HG03432 (cell line): ENCODE results near the gene ZNF433.
"Not testable (repeated sequence)": the region's sequence is repeated elsewhere in the genome, so short reads cannot be mapped to it uniquely, and the experiment has no call there.

Experiments
- ATAC-seq: cut with Tn5 transposase; IDR thresholded peaks from one replicate; pipeline ENCODE4 v1.9.1; 2021; ENCODE audit warnings: mild to moderate bottlenecking, moderate library complexity; ENCODE audit not compliant: unreplicated experiment

Gene ZNF433

DNA sequence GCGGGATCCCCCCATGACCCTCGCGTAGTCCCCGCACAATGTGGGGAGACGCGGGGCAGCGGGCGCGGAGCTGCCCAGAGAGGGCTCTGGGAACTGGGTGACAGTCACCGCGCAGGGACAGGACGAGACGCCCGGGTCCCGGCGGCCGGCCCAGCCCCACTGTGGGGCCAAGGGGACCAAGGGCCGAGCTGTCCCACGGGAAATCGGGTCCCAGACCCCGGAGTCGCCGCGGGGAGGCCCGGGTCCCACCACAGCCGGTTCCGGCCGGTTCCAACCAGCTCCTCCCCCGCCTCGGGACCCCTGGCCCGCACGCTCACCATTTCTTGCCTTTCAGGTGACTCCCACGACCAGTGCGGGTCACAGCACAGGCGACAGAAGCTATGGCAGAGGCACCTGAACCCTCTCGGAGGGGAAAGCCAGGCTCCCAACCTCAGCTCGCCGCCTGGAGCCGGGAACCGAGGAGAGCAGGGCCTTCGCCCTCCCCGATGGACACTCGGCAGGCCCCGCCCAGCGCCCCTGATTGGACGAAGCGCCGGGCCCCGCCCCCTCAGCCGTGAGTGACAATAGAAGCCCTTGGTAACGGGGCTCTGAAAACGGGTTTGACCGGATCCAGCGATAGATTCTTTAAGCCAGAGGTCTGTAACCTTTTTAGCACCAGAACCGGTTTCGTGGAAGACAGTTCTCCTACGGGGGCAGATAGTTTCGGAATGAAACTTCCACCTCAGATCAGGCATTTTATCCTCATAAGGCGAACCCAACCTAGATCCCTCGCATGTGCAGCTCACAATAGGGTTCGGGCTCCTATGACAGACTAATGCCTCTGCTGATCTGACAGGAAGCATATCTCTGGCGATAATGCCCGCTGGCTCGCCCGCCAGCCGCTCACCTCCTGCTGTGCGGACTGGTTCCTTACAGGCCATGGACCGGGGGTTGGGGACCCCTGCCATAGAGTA lies at the start of gene ZNF433:
Gene ZNF433 (minus strand): TSS at position 460 of the 953 bp plus-strand sequence. CDS start 140 bp downstream, at position 320.
- ATAC-seq, result peak; percentile 89

GRCh38 chr19:12083336-12083735 lies 47.9 kb upstream of the ZNF433 start:
- ATAC-seq, result not testable (repeated sequence)

GRCh38 chr19:12077375-12077774 lies 41.9 kb upstream of the ZNF433 start:
- ATAC-seq, result no peak

DNA sequence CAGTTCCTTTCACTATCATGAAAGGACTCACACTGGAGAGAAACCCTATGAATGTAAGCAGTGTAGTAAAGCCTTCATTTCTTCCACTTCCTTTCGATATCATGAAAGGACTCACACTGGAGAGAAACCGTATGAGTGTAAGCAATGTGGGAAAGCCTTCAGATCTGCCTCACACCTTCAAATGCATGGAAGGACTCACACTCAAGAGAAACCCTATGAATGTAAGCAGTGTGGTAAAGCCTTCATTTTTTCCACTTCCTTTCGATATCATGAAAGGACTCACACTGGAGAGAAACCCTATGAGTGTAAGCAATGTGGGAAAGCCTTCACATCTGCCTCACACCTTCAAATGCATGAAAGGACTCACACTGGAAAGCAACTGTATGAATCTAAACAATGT lies 40.9 kb upstream of the ZNF433 start:
- not testable (repeated sequence) for ATAC-seq

DNA sequence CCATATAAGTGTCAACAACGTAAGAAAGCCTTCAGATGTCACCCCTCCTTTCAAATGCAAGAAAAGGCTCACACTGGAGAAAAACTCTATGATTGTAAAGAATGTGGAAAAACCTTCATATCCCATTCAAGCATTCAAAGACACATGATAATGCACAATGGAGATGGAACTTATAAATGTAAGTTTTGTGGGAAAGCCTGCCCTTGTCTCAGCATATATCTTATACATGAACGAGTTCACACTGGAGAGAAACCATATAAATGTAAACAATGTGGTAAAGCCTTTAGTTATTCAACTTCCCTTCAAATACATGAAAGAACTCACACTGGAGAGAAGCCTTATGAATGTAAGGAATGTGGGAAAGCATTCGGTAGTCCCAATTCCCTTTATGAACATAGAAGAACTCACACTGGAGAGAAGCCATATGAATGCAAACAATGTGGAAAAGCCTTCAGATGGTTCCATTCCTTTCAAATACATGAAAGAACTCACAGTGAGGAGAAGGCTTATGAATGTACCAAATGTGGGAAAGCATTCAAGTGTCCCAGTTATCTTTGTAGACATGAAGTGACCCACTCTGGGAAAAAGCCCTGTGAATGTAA lies 40.2 kb upstream of the ZNF433 start:
- ATAC-seq, result no peak

GRCh38 chr19:12064590-12065538 lies 29.4 kb upstream of the ZNF433 start, which contains the start of gene ZNF844:
Gene ZNF844 (plus strand): TSS chr19:12064731. CDS start chr19:12064874, 143 bp downstream.
- peak; percentile 84 for ATAC-seq

GRCh38 chr19:12055784-12056183 lies 20.3 kb upstream of the ZNF433 start:
- ATAC-seq, result no peak

DNA sequence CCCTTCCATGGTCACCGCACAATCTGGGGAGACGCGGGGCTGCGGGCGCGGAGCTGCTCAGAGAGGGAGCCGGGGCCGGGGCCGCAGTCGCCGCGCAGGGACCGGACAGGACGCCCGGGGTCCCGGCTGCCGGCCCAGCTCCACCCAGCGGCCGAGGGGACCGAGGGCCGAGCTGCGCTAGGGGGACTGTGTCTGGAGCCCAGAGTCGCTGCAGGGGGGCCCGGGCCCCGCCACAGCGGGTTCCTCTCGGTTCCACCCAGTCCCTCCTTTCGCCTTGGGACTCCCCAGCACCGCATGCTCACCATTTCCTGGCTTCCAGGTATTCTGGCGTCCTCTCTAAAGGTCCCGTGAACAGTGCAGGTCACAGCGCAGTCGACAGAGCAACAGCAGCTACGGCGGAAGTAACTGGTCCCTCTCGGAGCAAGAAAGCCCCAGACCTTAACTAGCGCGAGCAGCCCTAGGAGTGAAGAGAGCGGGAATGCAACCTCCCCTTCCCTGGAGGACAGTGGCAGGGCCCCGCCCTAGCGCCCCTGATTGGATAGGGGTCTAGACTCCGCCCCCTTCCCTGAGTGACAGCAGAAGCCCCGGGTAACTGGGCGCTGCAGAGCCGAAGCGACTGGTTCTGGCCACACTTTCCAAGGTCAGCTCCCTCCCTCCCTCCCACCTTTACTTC lies 17.2 kb upstream of the ZNF433 start, which contains the start of gene ZNF878:
Gene ZNF878 (minus strand): TSS at position 465 of the 673 bp plus-strand sequence. CDS start 160 bp downstream, at position 305.
- peak; percentile 88 for ATAC-seq

DNA sequence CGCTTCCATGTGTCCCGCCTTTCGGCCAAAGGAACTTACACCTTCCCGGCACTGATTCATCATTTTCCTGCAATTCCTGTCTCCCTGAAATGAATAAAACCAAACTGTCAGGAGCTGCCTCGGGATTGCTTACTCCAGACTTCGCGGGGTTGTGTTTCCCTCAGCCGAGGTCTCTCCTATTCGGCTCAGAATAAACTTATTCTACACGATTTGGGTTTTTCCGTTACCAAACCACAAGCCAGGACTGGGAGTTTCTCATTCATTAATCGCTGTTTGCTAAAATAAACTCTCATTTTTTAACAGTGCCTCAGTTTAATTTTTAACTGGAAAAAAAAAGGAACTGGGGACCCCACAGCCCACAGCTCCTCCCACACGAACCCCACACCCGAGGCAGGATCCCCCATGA lies 16.6 kb upstream of the ZNF433 start:
- peak; percentile 9 for ATAC-seq

- no peak for ATAC-seq
Observed at GRCh38 chr19:12047868-12048267, 12.4 kb upstream of the ZNF433 start.

DNA sequence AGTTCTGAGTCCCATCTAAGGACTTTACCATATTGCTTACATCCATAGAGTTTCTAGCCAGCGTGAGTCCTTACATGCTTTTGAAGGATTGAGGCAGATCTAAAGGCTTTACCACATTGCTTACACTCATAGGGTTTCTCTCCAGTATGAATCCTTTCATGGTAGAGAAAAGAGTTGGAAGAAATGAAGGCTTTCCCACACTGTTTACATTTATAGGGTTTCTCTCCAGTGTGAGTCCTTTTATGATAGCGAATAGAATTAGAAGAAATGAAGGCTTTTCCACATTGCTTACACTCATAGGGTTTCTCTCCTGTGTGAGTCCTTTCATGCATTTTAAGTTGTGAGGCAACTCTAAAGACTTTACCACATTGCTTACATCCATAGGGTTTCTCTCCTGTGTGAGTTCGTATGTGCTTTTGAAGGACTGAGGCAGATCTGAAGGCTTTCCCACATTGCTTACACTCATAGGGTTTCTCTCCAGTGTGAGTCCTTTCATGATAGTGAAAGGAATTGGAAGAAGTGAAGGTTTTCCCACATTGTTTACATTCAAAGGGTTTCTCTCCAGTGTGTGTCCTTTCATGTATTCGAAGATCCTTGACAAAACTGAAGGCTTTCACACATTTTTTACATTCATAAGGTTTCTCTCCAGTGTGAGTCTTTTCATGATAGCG lies 8.4 kb upstream of the ZNF433 start:
- no peak for ATAC-seq

GRCh38 chr19:12042893-12043292 lies 7.4 kb upstream of the ZNF433 start:
- ATAC-seq, result no peak

GRCh38 chr19:12034620-12035019 lies 859 bp downstream of the ZNF433 start:
- no peak for ATAC-seq

GRCh38 chr19:12034198-12034597 lies 1.3 kb downstream of the ZNF433 start:
- ATAC-seq, result no peak

GRCh38 chr19:12015753-12016116 lies 19.7 kb downstream of the ZNF433 start:
- no peak for ATAC-seq

- no peak for ATAC-seq
Observed at GRCh38 chr19:12015015-12015752, 20.3 kb downstream of the ZNF433 start.

DNA sequence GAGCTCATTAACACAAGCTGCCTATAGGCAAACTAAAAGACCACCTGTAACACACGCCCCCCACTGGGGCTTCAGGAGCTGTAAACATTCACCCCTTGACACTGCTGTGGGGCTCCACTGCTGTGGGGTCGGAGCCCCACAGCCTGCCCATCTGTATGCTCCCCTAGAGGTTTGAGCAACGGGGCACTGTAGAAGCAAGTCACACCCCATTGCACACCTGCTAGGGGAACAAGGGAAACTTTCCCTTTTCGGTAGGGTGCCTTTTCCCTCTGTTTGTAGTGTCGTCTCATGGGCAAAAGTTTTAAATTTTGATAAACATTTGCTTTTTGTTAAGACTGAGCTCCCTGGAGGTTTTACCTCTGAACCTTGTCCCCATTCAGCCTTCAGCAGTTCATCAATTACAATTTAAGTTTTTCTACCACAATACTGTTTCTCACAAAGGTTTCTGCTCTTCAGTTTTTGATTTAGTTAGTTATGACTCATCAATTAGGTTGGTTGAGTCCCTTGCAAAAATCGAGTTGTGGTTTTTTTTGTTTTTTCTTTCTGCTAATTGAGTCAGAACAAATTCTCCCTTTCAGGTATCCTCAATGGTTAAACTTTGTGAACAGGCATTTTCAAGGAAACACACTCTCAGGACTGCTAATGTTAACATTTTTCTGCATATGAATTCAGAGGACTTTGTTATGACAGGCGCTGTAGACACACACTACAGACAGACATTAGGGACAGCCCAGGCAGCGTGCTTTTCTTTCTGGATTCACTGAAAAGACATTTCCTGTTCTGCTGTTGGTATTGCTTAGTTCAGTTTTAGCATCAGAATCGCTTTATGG lies 35.1 kb downstream of the ZNF433 start:
- peak; percentile 78 for ATAC-seq

DNA sequence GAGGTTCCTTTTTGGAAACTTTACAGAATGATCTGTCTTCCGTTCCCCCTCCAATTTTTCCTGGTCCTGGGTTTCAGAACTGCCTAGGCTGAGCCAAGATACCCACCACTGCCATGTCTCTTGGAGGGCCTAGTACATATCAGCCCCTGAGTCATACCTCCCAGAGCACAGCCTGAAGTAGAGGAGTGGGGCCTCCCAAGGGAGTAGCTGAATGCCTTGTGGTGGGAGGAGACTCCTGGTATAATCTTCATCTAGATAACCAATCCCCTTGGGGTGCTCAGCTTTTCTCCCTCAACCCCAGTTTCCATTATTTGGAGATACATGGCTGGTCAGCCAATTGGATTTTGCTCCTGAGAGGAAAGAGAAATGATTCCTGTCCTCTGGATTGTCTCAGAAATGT lies 40.3 kb downstream of the ZNF433 start:
- no peak for ATAC-seq
